ENCODE measurements around the gene ELAVL2.

DNA sequence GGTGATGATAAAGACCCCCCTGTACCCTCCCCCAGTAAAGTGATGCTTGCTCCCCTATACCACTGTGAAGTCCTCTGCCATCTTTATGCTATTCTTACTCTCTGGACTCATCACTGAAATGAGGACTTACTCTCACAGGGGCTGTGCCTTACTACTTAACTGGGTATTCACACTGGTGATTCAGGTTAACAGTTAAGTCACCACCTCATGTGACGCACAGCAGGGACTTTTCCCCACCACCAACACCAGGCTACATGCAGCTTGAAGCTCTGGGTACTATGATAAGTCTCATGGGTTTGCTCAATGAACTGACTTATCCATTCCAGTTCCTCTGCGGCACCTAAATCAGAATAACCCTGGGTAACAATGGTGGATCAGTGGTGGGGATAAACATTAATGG, 163.7 kb downstream of the ELAVL2 start:
- no peak for TF ChIP-seq CTCF (IDR thresholded peaks at IDR 0.05)
- no peak for TF ChIP-seq POLR2A (IDR thresholded peaks at IDR 0.05)

All from right lobe of liver (tissue), 4 donors.